HUES6 (cell line): ENCODE results near the gene COL21A1.
A peak's percentile ranks its signal among the peaks of the same experiment; 100 is the strongest.
"Not testable (repeated sequence)": the region's sequence is repeated elsewhere in the genome, so short reads cannot be mapped to it uniquely, and the experiment has no call there.

Experiments
- H3K27ac ChIP-seq: 2 replicates; pipeline ENCODE4 v1.7.0; 2013; ENCODE audit warnings: low read depth, mild to moderate bottlenecking, low read length, inconsistent platforms
- H3K27me3 ChIP-seq: 2 replicates; pipeline ENCODE4 v1.6.1; 2013; ENCODE audit warnings: low read length; ENCODE audit not compliant: control insufficient read depth, insufficient read depth
- H3K36me3 ChIP-seq: 2 replicates; pipeline ENCODE4 v1.6.1; 2013; ENCODE audit warnings: low read length; ENCODE audit not compliant: control insufficient read depth, insufficient read depth
- H3K4me1 ChIP-seq: 2 replicates; pipeline ENCODE4 v1.6.1; 2013; ENCODE audit warnings: low read length; ENCODE audit not compliant: control insufficient read depth, insufficient read depth
- H3K4me3 ChIP-seq: 2 replicates; pipeline ENCODE4 v1.5.1; 2013; ENCODE audit warnings: low read depth, low read length
- H3K9ac ChIP-seq: one replicate; pipeline ENCODE4 v1.6.1; 2013; ENCODE audit warnings: mild to moderate bottlenecking, low read length
- H3K9me3 ChIP-seq: 2 replicates; pipeline ENCODE4 v1.6.1; 2013; ENCODE audit warnings: low read depth, low read length; ENCODE audit not compliant: control insufficient read depth, insufficient read depth

Gene COL21A1

DNA sequence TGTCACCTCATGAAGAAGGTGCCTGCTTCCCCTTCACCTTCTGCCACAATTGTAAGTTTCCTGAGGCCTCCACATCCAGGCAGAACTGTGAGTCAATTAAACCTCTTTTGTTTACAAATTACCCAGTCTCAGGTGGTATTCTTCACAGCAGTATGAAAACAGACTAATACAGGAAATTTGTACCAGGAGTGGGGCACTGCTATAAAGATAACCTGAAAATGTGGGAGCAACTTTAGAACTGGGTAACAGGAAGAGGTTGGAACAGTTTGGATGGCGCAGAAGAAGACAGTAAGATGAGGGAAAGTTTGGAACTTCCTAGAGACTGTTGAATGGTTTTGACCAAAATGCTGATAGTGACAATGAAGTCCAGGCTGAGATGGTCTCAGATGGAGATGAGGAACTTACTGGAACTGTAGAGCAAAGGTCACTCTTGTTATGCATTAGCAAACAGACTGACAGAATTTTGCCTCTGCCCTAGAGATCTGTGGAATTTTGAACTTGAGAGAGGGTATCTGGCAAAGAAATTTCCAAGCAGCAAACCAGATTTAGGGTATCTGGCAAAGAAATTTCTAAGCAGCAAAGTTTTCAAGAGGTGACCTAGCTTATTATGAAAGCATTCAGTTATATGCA is 23.5 kb upstream of the COL21A1 start:
- no peak overlapping the region for H3K4me3 ChIP-seq
- H3K4me1 ChIP-seq: no peaks in the 10 kb centered on the region
- peaks cover 33% of the 10 kb centered on the region for H3K9me3 ChIP-seq
- no peaks in the 10 kb centered on the region for H3K36me3 ChIP-seq
- no peaks in the 10 kb centered on the region for H3K27me3 ChIP-seq
- H3K9ac ChIP-seq: no peak overlapping the region
- H3K27ac ChIP-seq: no peak overlapping the region

DNA sequence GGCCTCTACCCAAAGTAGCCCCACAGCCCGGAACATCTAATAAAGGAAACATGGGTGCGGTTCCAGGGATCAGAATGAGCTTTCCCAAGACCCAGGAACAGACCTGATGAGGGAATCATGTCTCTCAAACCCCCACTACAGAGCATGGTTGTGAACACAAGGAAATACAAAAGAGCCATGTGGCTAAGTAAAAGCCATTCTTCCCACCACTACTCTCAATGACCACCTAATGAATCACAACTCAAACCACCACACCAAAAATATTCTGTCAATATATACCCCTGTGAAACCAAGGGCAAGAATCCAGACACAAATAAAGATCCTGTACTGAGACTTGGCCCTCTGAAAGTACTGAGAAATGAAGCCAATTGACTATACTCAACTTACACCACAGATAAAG is 20.9 kb upstream of the COL21A1 start:
- Histone ChIP-seq H3K36me3 (no peaks in the 10 kb centered on the region), H3K4me3 (no peak overlapping the region), H3K27ac (no peak overlapping the region), H3K9ac (no peak overlapping the region), H3K27me3 (no peaks in the 10 kb centered on the region), H3K9me3 (peaks cover 28% of the 10 kb centered on the region), H3K4me1 (no peaks in the 10 kb centered on the region)

DNA sequence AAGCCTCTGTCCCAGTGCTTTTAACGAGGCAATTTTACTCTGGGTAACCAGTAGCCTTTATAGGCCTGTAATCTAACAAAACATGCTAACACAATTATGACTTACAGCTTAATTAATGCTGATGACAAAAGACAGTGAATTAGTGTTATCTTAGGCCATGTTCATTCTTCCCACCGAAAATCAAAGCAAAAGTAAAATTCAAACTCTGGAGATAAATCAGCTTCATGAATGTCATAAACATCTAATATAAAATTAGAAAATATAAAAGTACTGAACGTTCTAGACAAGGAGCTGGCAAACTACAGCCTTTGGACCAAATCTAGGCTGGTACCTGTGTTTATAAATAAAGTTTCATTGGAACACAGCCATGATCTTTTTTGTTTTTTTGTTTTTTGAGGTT is 18.6 kb upstream of the COL21A1 start:
- no peaks in the 10 kb centered on the region for H3K27me3 ChIP-seq
- no peak overlapping the region for H3K27ac ChIP-seq
- no peaks in the 10 kb centered on the region for H3K4me1 ChIP-seq
- H3K9ac ChIP-seq: no peak overlapping the region
- H3K4me3 ChIP-seq: no peak overlapping the region
- peaks cover 13% of the 10 kb centered on the region; the same call in 1 of the 2 replicates for H3K9me3 ChIP-seq
- no peaks in the 10 kb centered on the region for H3K36me3 ChIP-seq

DNA sequence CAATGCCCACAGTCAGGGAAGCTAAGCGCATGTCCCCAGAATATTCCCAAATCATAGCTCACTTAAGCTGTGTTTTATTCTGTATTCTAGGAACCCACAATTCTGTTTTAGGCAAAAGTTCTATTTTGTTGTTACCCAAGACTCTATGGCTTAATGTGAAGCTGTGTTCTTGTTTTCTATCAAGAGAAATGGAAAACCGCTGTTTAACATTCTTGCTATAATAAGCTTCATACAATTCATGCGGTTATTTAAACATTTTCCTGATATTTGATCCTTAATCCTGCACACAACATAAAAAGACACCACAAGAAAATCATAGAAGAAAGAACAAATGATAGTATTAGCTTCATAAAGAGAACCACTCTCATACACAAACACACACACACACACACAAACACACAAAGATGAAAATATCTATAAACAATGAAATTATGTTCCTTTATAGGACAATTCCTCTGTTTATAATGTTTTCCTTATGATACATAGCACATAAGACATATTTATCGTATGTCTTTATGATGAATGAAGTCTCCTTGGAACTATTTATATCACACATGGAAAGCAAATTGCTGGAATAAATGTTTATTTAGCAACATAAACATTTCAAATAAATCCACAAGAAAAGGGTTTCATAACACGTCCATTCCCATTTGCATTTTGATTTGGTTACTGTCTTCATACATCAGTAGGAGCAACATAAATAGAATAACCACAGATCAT is 16.4 kb upstream of the COL21A1 start:
- Histone ChIP-seq H3K27ac (no peak overlapping the region), H3K27me3 (no peaks in the 10 kb centered on the region), H3K4me1 (no peaks in the 10 kb centered on the region; the same call in 1 of the 2 replicates), H3K36me3 (no peaks in the 10 kb centered on the region), H3K9ac (no peak overlapping the region), H3K9me3 (no peaks in the 10 kb centered on the region), H3K4me3 (no peak overlapping the region)

DNA sequence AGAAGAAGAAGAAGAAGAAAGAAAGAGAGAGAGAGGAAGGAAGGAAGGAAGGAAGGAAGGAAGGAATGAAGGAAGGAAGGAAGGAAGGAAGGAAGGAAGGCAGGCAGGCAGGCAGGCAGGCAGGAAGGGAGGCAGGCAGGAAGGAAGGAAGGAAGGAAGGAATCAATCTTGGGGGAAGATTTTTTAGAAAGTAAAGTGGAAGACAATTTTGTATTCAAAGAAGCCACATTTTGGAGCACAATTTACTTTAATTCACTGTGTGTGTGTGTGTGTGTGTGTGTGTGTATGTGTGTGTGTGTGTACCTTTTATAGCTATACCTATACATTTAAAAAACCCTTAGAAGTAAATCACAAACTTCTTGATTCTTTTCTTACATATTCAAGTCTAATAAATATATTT is 13.2 kb upstream of the COL21A1 start:
- H3K27ac ChIP-seq, H3K4me1 ChIP-seq, H3K9me3 ChIP-seq, H3K4me3 ChIP-seq, H3K36me3 ChIP-seq, H3K9ac ChIP-seq, H3K27me3 ChIP-seq: not testable (repeated sequence)

DNA sequence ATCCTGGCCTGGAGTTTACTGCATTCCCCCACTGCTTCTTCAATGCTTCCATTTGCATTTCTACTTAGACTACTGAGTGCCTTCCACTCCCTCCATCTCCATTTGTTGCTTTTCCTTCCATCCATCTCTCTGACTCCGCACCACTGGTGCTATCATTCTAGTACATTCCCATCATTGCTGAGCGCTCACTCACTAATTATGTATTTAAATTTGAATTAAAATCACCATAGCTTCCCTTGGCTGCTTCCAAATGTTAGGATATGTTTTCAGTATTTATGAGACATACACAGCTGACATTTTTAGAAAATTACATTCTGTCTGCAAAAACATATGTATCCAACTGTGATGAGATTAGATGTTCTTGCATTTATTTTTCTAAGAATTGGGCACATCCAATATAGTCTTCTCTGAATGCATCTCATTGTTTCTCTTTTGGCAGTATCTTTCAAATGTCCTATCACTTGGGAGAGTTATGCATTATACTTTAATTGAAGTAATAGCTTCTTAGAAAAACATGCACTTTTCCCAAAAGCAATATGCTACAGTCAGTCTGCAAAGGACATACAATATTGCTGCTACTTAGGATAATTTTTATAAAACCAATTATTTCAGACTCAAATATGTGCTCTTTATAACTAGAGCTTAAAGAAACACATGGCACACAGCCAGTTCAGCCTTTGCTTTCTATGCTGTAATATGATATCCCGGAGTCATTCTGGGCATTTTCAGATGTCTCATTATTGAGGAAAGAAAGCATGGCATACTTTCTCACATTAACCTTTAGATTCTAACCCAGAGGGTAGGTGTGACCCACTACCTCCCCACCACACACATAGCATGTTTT is 12.1 kb upstream of the COL21A1 start:
- no peak overlapping the region for H3K9ac ChIP-seq
- H3K27ac ChIP-seq: no peak overlapping the region
- H3K9me3 ChIP-seq: no peaks in the 10 kb centered on the region
- H3K36me3 ChIP-seq: no peaks in the 10 kb centered on the region
- H3K4me3 ChIP-seq: no peak overlapping the region
- no peaks in the 10 kb centered on the region; the same call in 1 of the 2 replicates for H3K4me1 ChIP-seq
- H3K27me3 ChIP-seq: no peaks in the 10 kb centered on the region

DNA sequence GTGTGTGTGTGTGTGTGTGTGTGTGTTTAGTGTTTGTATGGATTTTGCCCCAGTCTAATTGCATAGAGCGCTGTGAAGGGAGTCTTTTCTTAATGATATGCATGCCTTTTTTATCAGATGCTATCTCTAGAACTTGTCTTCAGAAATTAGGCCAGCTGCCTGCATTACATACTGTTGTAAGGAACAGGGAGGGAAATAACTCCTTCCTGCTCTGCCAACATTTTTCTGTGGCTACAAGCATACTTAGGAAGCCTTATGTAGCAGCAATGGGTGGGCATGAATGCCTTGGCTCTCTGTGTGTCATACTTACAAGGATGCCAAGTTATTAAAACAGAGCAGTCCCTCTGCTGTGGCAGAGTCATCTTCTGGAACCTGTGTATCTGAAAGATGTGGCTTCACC is 8.0 kb upstream of the COL21A1 start:
- Histone ChIP-seq H3K27me3 (no peaks in the 10 kb centered on the region), H3K9ac (no peak overlapping the region), H3K36me3 (no peaks in the 10 kb centered on the region), H3K27ac (no peak overlapping the region), H3K9me3 (no peaks in the 10 kb centered on the region), H3K4me1 (no peaks in the 10 kb centered on the region; the same call in 1 of the 2 replicates), H3K4me3 (no peak overlapping the region)

DNA sequence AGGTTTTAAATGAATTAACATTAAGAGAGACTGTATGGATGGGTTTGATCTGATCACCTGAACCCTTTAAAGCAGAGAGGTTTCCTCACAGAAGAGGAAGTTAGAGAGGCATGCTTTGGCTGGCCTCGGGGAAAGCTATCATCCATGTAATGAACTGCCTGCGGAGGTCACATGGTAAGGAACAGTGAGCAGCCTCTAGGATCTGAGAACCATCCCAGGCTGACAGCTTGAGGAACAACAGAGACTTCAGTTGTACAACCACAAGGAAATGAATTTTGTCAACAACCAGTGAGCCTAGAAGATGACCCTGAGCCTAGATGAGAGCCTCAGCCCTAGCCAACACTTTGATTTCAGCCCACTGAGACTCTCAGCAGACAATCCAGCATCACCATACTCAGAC is 2.9 kb upstream of the COL21A1 start:
- Histone ChIP-seq H3K27ac (no peak overlapping the region), H3K9me3 (no peaks in the 10 kb centered on the region), H3K36me3 (no peaks in the 10 kb centered on the region), H3K4me1 (peaks cover 16% of the 10 kb centered on the region), H3K27me3 (peaks cover 12% of the 10 kb centered on the region), H3K4me3 (no peak overlapping the region), H3K9ac (no peak overlapping the region)

DNA sequence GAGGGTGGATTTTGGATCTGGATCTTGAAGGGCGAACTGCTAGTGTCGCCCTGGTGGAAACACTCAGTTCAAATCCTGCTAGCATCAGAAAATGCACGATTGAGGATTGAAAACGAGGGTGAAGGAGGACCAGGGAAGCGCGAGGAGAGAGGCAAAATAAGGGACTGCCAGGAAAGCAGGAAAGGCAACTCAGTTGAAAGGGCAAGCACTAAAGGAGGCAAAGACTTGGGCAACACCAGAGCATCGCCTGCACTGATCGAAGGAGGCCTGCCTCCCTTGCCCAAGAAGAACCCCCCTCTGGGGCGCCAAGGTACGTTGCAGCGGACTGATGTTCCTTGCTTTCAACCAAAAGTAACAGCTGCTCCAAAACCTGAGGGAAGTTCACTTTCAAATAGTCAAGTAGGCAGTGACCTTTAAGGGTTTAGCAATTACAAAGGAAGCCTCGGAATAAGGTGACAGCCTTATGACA is 308 bp upstream of the COL21A1 start:
- no peaks in the 10 kb centered on the region for H3K9me3 ChIP-seq
- H3K9ac ChIP-seq: peak overlapping the region; percentile 10
- peak overlapping the region; percentile 58 for H3K4me3 ChIP-seq
- no peaks in the 10 kb centered on the region for H3K36me3 ChIP-seq
- H3K27me3 ChIP-seq: peaks cover 12% of the 10 kb centered on the region
- no peak overlapping the region for H3K27ac ChIP-seq
- H3K4me1 ChIP-seq: peaks cover 22% of the 10 kb centered on the region

DNA sequence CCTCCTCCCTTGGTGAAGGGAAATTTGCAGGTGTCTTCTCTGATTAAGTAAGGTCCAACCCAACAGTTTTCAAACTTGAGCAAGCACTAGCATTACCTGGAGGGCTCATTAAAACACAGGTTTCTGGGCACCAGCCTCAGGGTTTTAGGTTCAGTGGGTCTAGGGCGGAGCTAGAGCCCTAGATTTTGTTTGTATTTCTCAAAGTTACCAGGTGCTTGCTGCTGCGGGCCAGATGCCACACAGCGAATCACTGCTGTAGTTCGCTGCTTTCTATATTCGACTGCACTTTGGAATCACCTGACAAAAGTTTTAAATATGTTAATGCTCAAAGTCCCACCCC is 869 bp downstream of the COL21A1 start:
- H3K9ac ChIP-seq: peak overlapping the region; percentile 70

DNA sequence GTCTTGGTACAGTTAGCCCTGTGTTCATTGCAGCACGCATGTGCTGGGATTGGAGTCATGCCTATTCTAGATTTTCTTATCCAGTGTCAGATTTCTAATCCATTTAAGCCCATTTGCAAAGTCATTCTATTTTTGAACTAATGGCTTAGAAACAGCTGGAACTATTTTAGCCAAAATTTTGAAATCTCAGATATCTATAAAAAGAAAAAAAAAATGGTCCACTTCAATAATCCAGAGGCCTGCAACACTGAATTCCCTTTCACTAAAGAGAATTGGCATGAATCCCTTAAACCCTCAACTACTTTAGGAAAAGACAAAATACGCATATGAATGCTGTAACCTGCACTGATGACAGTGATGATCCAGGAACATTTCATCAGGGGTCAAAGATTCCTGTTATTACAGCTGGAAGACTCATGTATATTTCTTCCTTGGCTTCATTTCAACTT is 1.5 kb downstream of the COL21A1 start:
- no peak overlapping the region for H3K27ac ChIP-seq
- no peak overlapping the region for H3K9ac ChIP-seq

More for the DNA sequence above, 869 bp downstream of the COL21A1 start:
- H3K27me3 ChIP-seq: peaks cover 12% of the 10 kb centered on the region
- H3K36me3 ChIP-seq: no peaks in the 10 kb centered on the region
- peaks cover 22% of the 10 kb centered on the region for H3K4me1 ChIP-seq
- H3K9me3 ChIP-seq: no peaks in the 10 kb centered on the region
- H3K27ac ChIP-seq: peak overlapping the region; percentile 37; the same call in 1 of the 2 replicates
- H3K4me3 ChIP-seq: peak overlapping the region; percentile 58

More for the DNA sequence above, 1.5 kb downstream of the COL21A1 start:
- H3K4me3 ChIP-seq: peak overlapping the region; percentile 58
- H3K4me1 ChIP-seq: peaks cover 22% of the 10 kb centered on the region
- H3K36me3 ChIP-seq: no peaks in the 10 kb centered on the region
- H3K27me3 ChIP-seq: peaks cover 12% of the 10 kb centered on the region
- H3K9me3 ChIP-seq: no peaks in the 10 kb centered on the region
